Measurements from ENCODE around the gene HADH.

Gene HADH

GRCh38 chr4:108058685-108059440, 69.2 kb downstream of the HADH start:
- no peak for DNase-seq (ENCODE audit: low read depth)

- no peak for DNase-seq (ENCODE audit: low read depth)
Observed at GRCh38 chr4:108060164-108060563, 70.5 kb downstream of the HADH start.

- DNase-seq (ENCODE audit: low read depth): no peak
Observed at GRCh38 chr4:108060686-108061321, 71.1 kb downstream of the HADH start.

- DNase-seq (ENCODE audit: low read depth): no peak
Observed at GRCh38 chr4:108068442-108068841, 78.8 kb downstream of the HADH start.

GRCh38 chr4:108070775-108071174, 81.1 kb downstream of the HADH start:
- DNase-seq (ENCODE audit: low read depth): no peak

GRCh38 chr4:108072300-108072699, 82.6 kb downstream of the HADH start:
- no peak for DNase-seq (ENCODE audit: low read depth)

GRCh38 chr4:108078024-108078733, 88.5 kb downstream of the HADH start:
- no peak for DNase-seq (ENCODE audit: low read depth)

GRCh38 chr4:108080747-108081146, 91.1 kb downstream of the HADH start:
- DNase-seq (ENCODE audit: low read depth): no peak

GRCh38 chr4:108081256-108081655, 91.6 kb downstream of the HADH start:
- DNase-seq (ENCODE audit: low read depth): no peak

All from non-pigmented ciliary epithelial cell (primary cell).